Natural killer cell (primary cell): Measurements from ENCODE around the gene TNFRSF25. TPM values are rescaled to one million over a fixed set of nuclear protein-coding genes. Genes with fewer than 3 reads are reported as not detected.
A peak's percentile ranks its signal among the peaks of the same experiment; 100 is the strongest.
"Not testable (repeated sequence)": the region's sequence is repeated elsewhere in the genome, so short reads cannot be mapped to it uniquely, and the experiment has no call there.

Source experiments
- ATAC-seq, 3 donors: fragments of 150-1000 bp in 2 of 3; fragments of 200-7000 bp in 1 of 3; cut with Tn5 transposase; 1 replicate in 1 of 3; 2 replicates in 2 of 3; pipeline ENCODE4 v1.10.0; 2021; ENCODE audit warnings: mild to moderate bottlenecking in 2 of 3, moderate library complexity in 2 of 3
- DNase-seq, 2 donors: peaks; one replicate each; pipeline versions ENCODE4 v3.0.0 to v3.0.0-alpha.2; 2013 to 2021; ENCODE audit warnings: mixed read lengths in 1 of 2
- H3K27ac ChIP-seq: one replicate; pipeline ENCODE4 v1.5.1; 2013; ENCODE audit warnings: mild to moderate bottlenecking, low read length
- H3K27me3 ChIP-seq: one replicate; pipeline ENCODE4 v1.6.1; 2013; ENCODE audit warnings: low read length; ENCODE audit not compliant: control insufficient read depth, insufficient read depth
- H3K36me3 ChIP-seq: one replicate; pipeline ENCODE4 v1.6.1; 2013; ENCODE audit warnings: low read length; ENCODE audit not compliant: control insufficient read depth, insufficient read depth
- H3K4me1 ChIP-seq: one replicate; pipeline ENCODE4 v1.6.1; 2013; ENCODE audit warnings: low read length; ENCODE audit not compliant: control insufficient read depth, insufficient read depth
- H3K4me3 ChIP-seq: one replicate; pipeline ENCODE4 v1.5.1; 2013; ENCODE audit warnings: low read length
- H3K9me3 ChIP-seq: one replicate; pipeline ENCODE4 v1.6.1; 2013; ENCODE audit warnings: low read length; ENCODE audit not compliant: control insufficient read depth, insufficient read depth
- H3K27ac Mint-ChIP-seq, 2 donors: one replicate each; pipeline ENCODE4 v1.8.0; 2022; ENCODE audit warnings: mild to moderate bottlenecking in 2 of 2, mixed read lengths in 2 of 2, moderate library complexity in 1 of 2
- H3K27me3 Mint-ChIP-seq, 2 donors: one replicate each; pipeline ENCODE4 v1.8.0; 2022; ENCODE audit warnings: low read depth in 2 of 2, mixed read lengths in 2 of 2
- H3K36me3 Mint-ChIP-seq: one replicate; pipeline ENCODE4 v1.8.0; 2022; ENCODE audit warnings: mixed read lengths
- H3K4me1 Mint-ChIP-seq, 2 donors: one replicate each; pipeline ENCODE4 v1.8.0; 2022; ENCODE audit warnings: mixed read lengths in 2 of 2
- H3K4me3 Mint-ChIP-seq: one replicate; pipeline ENCODE4 v1.8.0; 2022; ENCODE audit warnings: mild to moderate bottlenecking, moderate library complexity, mixed read lengths
- H3K9me3 Mint-ChIP-seq, 2 donors: one replicate each; pipeline ENCODE4 v1.8.0; 2022; ENCODE audit warnings: mixed read lengths in 2 of 2
- WGBS: methylation state at CpG from one replicate; pipeline ENCODE4 v1.1.7; 2013; ENCODE audit warnings: missing lambda C conversion rate; ENCODE audit not compliant: insufficient coverage; 5-methylcytosine and 5-hydroxymethylcytosine counted together
- intact Hi-C: fragments of 100-400 bp; cut with micrococcal nuclease; formaldehyde crosslinking; loops from one replicate; pipeline ENCODE4 v1.14.2; 2022
- total RNA-seq, 4 donors: library from RNA; stranded (reverse); fragments of 120-200 nt in 1 of 4; gene quantifications; one replicate each; pipeline versions ENCODE4 v1.2.3 to v1.2.4, GENCODE V29; 2013 to 2022
- TF ChIP-seq, protein P1 (sequence below): fragments of 200-600 bp; IDR thresholded peaks from one replicate; pipeline ENCODE4 v1.8.0; 2022; ENCODE audit warnings: antibody characterized with exemption

TNFRSF25 gene
- total RNA-seq, 3 donors from 2014 or later (not counting 1 experiment from before 2014, with no cell fraction given) = 14.5 to 41.5 (median 19.9) TPM

DNA sequence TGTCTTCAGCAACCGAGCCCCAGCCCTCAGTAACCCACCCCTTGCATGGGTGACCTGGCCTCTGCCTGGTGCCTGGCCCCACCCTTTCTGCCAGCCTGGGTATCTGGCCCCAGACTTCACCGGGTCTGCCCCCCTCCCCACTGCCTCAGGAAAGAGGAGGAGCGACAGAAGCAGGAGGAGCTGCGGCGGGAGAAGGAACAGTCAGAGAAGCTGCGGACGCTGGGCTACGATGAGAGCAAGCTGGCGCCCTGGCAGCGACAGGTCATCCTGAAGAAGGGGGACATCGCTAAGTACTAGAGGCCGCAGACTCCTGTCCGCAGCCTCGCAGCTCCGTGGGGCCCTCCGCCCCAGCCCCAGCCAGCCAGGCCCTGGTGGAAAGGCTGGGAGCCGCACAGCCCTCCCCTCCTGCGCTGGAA is 6.1 kb downstream of the TNFRSF25 start:
- TF ChIP-seq, protein P1, sequence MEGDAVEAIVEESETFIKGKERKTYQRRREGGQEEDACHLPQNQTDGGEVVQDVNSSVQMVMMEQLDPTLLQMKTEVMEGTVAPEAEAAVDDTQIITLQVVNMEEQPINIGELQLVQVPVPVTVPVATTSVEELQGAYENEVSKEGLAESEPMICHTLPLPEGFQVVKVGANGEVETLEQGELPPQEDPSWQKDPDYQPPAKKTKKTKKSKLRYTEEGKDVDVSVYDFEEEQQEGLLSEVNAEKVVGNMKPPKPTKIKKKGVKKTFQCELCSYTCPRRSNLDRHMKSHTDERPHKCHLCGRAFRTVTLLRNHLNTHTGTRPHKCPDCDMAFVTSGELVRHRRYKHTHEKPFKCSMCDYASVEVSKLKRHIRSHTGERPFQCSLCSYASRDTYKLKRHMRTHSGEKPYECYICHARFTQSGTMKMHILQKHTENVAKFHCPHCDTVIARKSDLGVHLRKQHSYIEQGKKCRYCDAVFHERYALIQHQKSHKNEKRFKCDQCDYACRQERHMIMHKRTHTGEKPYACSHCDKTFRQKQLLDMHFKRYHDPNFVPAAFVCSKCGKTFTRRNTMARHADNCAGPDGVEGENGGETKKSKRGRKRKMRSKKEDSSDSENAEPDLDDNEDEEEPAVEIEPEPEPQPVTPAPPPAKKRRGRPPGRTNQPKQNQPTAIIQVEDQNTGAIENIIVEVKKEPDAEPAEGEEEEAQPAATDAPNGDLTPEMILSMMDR = no peak
- intact Hi-C loops = no loop called here
- 3% methylated on average over 18 of the region's 18 CpGs for WGBS

DNA sequence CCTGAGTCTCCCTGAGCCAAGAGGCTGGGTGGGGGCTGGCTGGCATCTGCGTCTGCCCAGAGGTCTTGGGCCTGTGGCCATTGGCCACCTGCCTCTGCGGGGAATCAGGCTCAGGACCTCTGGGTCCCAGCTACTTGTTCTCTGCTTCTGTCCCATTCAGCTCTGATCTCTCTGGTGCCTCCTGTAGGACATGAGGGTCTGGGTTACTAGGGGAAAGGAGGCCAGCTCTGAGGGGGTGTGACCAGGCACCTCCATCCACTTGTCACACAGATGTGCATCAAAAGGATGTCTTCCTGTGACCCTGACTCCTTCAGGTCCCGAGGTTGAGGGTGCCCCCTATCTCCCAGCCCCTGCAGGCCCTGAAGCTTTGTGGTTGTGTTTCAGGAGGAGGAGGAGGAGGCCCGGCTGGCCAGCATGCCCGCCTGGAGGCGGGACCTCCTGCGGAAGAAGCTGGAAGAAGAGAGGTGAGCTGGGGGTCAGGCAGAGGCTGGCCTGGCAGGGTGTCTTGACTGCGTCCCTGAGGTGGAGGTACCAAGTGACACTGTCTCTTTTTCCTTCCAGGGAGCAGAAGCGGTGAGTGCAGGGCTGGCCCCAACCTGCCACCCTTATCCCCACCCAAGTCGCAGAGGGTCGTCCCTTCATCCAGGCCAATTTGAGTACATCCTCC is 9.0 kb downstream of the TNFRSF25 start:
- Mint-ChIP-seq H3K4me3 (no peak overlapping the region), H3K36me3 (no peaks in the 10 kb centered on the region), H3K4me1 (peaks cover 13 to 24% of the 10 kb centered on the region in 2 donors), H3K27me3 (peaks cover 22% of the 10 kb centered on the region in 2 donors), H3K9me3 (no peaks in the 10 kb centered on the region), H3K27ac (peak overlapping the region in 1 of 2 donors; percentile 21)
- Histone ChIP-seq H3K4me1 (peaks cover 26% of the 10 kb centered on the region), H3K4me3 (no peak overlapping the region), H3K9me3 (no peaks in the 10 kb centered on the region), H3K36me3 (no peaks in the 10 kb centered on the region), H3K27ac (no peak overlapping the region), H3K27me3 (no peaks in the 10 kb centered on the region)
- DNase-seq (no peak), ATAC-seq (no peak)
- intact Hi-C loops = no loop called here
- TF ChIP-seq, protein P1 = no peak
- 87% methylated on average over 11 of the region's 11 CpGs for WGBS

More for the DNA sequence above, 6.1 kb downstream of the TNFRSF25 start:
- H3K9me3 ChIP-seq = no peaks in the 10 kb centered on the region
- DNase-seq = peak in 1 of 2 donors; percentile 77
- Mint-ChIP-seq H3K9me3 (no peaks in the 10 kb centered on the region), H3K4me1 (peaks cover 19 to 31% of the 10 kb centered on the region in 2 donors), H3K27me3 (peaks cover 12 to 22% of the 10 kb centered on the region in 2 donors), H3K27ac (peak overlapping the region; percentile 81 to 94), H3K4me3 (peak overlapping the region; percentile 86), H3K36me3 (no peaks in the 10 kb centered on the region)
- peak overlapping the region; percentile 81 for H3K27ac ChIP-seq
- H3K27me3 ChIP-seq = no peaks in the 10 kb centered on the region
- peak; percentile 18 to 32 (median 26) for ATAC-seq
- H3K4me1 ChIP-seq = peaks cover 40% of the 10 kb centered on the region
- peaks cover 7% of the 10 kb centered on the region for H3K36me3 ChIP-seq
- peak overlapping the region; percentile 28 for H3K4me3 ChIP-seq

DNA sequence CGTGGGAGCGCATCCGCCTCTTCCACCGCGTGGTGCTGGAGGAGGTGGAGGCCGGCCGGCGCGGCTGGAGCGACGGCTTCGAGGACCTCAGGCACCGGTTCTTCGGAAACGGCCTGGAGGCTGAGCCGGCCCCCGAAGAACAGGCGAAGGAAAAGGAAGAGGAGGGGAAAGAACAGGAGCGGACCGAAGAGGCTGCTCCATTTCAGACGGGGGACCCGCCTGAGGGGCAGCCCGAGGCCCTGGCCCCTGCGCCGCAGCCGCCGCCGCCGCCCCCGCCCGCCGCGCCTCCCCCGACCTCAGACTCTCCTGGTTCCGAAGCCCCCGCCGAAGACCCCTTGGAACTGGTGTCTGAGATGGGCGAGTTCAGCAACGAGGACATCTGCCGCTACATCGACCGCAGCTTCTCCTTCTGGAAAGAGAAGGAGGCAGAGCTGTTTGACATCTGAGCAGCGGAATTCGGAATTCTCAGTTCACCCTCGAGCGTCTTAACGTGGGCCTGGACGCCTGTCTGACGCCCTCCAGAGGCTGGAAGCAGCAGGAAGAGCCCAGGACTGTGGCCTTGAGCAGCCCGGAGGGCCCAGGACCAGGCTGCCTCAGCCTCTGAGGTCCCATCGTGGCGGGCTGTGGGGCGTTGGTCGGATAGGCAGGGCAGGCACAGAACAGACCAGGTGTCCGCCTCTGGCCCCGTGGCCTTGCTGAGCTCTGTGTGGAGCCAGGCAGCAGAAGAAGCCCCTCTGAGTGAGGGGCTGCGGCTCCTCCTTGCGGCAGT is 10.0 kb downstream of the TNFRSF25 start:
- H3K36me3 ChIP-seq, H3K36me3 Mint-ChIP-seq, H3K27me3 ChIP-seq, H3K9me3 ChIP-seq, H3K4me3 Mint-ChIP-seq, H3K27ac Mint-ChIP-seq, H3K27ac ChIP-seq, H3K4me3 ChIP-seq, ATAC-seq, H3K9me3 Mint-ChIP-seq, intact Hi-C loops, DNase-seq: not testable (repeated sequence)
- H3K4me1 ChIP-seq = peaks cover 16% of the 10 kb centered on the region
- Mint-ChIP-seq H3K4me1 (peaks cover 13 to 23% of the 10 kb centered on the region in 2 donors), H3K27me3 (peaks cover 22 to 25% of the 10 kb centered on the region in 2 donors)
- WGBS = 43% methylated on average over 58 of the region's 58 CpGs
